Thyroid gland (tissue), 4 donors: ENCODE measurements around the gene ST8SIA1. TPM values are rescaled to one million over a fixed set of nuclear protein-coding genes. Genes with fewer than 3 reads are reported as not detected.

Experiments used
- DNase-seq, 2 donors: peaks; one replicate each; pipeline ENCODE4 v3.0.0-alpha.2; 2019
- H3K27ac ChIP-seq, 3 donors: fragments of 200-600 bp; sonication (generic); 1 replicate in 2 of 3; 2 replicates in 1 of 3; pipeline ENCODE4 v1.5.1; 2016 to 2019; ENCODE audit warnings: mild to moderate bottlenecking in 1 of 3, moderate library complexity in 1 of 3
- H3K27me3 ChIP-seq: fragments of 200-600 bp; sonication (generic); one replicate; pipeline ENCODE4 v1.5.1; 2019
- H3K36me3 ChIP-seq, 2 donors: fragments of 200-600 bp; sonication (generic); one replicate each; pipeline ENCODE4 v1.5.1; 2016 to 2019
- H3K4me1 ChIP-seq, 2 donors: fragments of 200-600 bp; sonication (generic); one replicate each; pipeline ENCODE4 v1.5.1; 2017 to 2019
- H3K4me3 ChIP-seq, 3 donors: fragments of 200-600 bp; sonication (generic); replicated peaks in 1 of 3; 1 replicate in 2 of 3; 2 replicates in 1 of 3; pipeline ENCODE4 v1.5.1; 2016; ENCODE audit warnings: mild to moderate bottlenecking in 1 of 3
- H3K9me3 ChIP-seq: fragments of 200-600 bp; sonication (generic); one replicate; pipeline ENCODE4 v1.5.1; 2017
- CTCF ChIP-seq, 6 experiments: fragments of 200-600 bp in 3 of 6; fragments of 450-650 bp in 3 of 6; sonication (generic) in 3 of 6; IDR thresholded peaks; one replicate each; pipeline ENCODE4 v1.5.1; 2016 to 2019; ENCODE audit warnings: antibody characterized with exemption in 6 of 6, mild to moderate bottlenecking in 2 of 6, inconsistent platforms in 1 of 6, moderate library complexity in 1 of 6
- POLR2A ChIP-seq, 2 donors: fragments of 450-650 bp; IDR thresholded peaks; one replicate each; pipeline ENCODE4 v1.6.1; 2017; ENCODE audit warnings: antibody characterized with exemption in 2 of 2, mild to moderate bottlenecking in 2 of 2, moderate library complexity in 1 of 2
- WGBS, 2 donors: methylation state at CpG; one replicate each; pipeline ENCODE4 v1.1.5; 2017; 5-methylcytosine and 5-hydroxymethylcytosine counted together
- intact Hi-C: fragments of 100-400 bp; cut with DNase I; formaldehyde crosslinking; loops from one replicate; pipeline ENCODE4 v1.15.1; 2023
- total RNA-seq, 4 donors: library from RNA; depleted of rRNA; stranded (reverse); fragments of >200 nt; gene quantifications; one replicate each; pipeline ENCODE4 v1.2.3, GENCODE V29; 2016

ST8SIA1 gene
- total RNA-seq, 4 donors from 2014 or later = 2.5 to 5.2 (median 4.9) TPM

GRCh38 chr12:22271023-22271422 lies 63.5 kb downstream of the ST8SIA1 start:
- intact Hi-C loops = no loop called here
- WGBS, 2 donors = 75 to 84% methylated on average over 2 of the region's 2 CpGs

GRCh38 chr12:22268973-22269372 lies 65.5 kb downstream of the ST8SIA1 start:
- H3K4me1 ChIP-seq = no peaks in the 10 kb centered on the region
- H3K4me3 ChIP-seq = no peak overlapping the region
- no peaks in the 10 kb centered on the region for H3K36me3 ChIP-seq
- no peak overlapping the region for H3K27ac ChIP-seq
- DNase-seq = no peak
- TF ChIP-seq CTCF (IDR thresholded peaks at IDR 0.05) (no peak), POLR2A (IDR thresholded peaks at IDR 0.05) (no peak)
- H3K27me3 ChIP-seq = no peaks in the 10 kb centered on the region
- intact Hi-C loops = no loop called here
- no peaks in the 10 kb centered on the region for H3K9me3 ChIP-seq

More at GRCh38 chr12:22271023-22271422, 63.5 kb downstream of the ST8SIA1 start:
- Histone ChIP-seq H3K9me3 (no peaks in the 10 kb centered on the region), H3K36me3 (no peaks in the 10 kb centered on the region), H3K4me1 (peaks cover 0 to 1% of the 10 kb centered on the region in 2 donors), H3K27ac (no peak overlapping the region), H3K27me3 (no peaks in the 10 kb centered on the region), H3K4me3 (no peak overlapping the region)
- no peak for DNase-seq
- no peak for TF ChIP-seq POLR2A (IDR thresholded peaks at IDR 0.05)
- no peak for TF ChIP-seq CTCF (IDR thresholded peaks at IDR 0.05)

- Histone ChIP-seq H3K9me3 (no peaks in the 10 kb centered on the region), H3K4me1 (no peaks in the 10 kb centered on the region), H3K36me3 (no peaks in the 10 kb centered on the region), H3K27me3 (no peaks in the 10 kb centered on the region), H3K27ac (no peak overlapping the region), H3K4me3 (no peak overlapping the region)
- DNase-seq = no peak
- 71% methylated on average over 8 of the region's 8 CpGs for WGBS, 2 donors
- intact Hi-C loops = no loop called here
- TF ChIP-seq POLR2A (IDR thresholded peaks at IDR 0.05) (no peak), CTCF (IDR thresholded peaks at IDR 0.05) (no peak)
Observed at GRCh38 chr12:22268406-22268805, 66.1 kb downstream of the ST8SIA1 start.

GRCh38 chr12:22266101-22266500 lies 68.4 kb downstream of the ST8SIA1 start:
- Histone ChIP-seq H3K9me3 (no peaks in the 10 kb centered on the region), H3K36me3 (no peaks in the 10 kb centered on the region), H3K27me3 (no peaks in the 10 kb centered on the region), H3K4me3 (no peak overlapping the region), H3K27ac (no peak overlapping the region), H3K4me1 (peaks cover 0 to 5% of the 10 kb centered on the region in 2 donors)
- TF ChIP-seq POLR2A (IDR thresholded peaks at IDR 0.05) = no peak
- TF ChIP-seq CTCF (IDR thresholded peaks at IDR 0.05) = no peak
- intact Hi-C loops = no loop called here
- no peak for DNase-seq
- 87% methylated on average over 5 of the region's 5 CpGs for WGBS, 2 donors

- no peak for DNase-seq
- WGBS, 2 donors = 87 to 90% methylated on average over 5 of the region's 5 CpGs
- Histone ChIP-seq H3K4me1 (peaks cover 0 to 5% of the 10 kb centered on the region in 2 donors), H3K27me3 (no peaks in the 10 kb centered on the region), H3K9me3 (no peaks in the 10 kb centered on the region), H3K27ac (no peak overlapping the region), H3K4me3 (no peak overlapping the region), H3K36me3 (no peaks in the 10 kb centered on the region)
- no peak for TF ChIP-seq POLR2A (IDR thresholded peaks at IDR 0.05)
- TF ChIP-seq CTCF (IDR thresholded peaks at IDR 0.05) = no peak
- intact Hi-C loops = no loop called here
Observed at GRCh38 chr12:22264380-22264779, 70.1 kb downstream of the ST8SIA1 start.
